Mammary epithelial cell (primary cell): ENCODE measurements around the gene CHL1.

ENCODE experiments used
- CTCF ChIP-seq, 2 donors: IDR thresholded peaks in 1 of 2; conservative IDR thresholded peaks in 1 of 2; 2 replicates each; pipeline ENCODE4 v1.5.1; 2011 to 2012; ENCODE audit warnings: inconsistent platforms in 2 of 2, low read length in 2 of 2, mild to moderate bottlenecking in 2 of 2, control low read depth in 1 of 2, low read depth in 1 of 2; ENCODE audit not compliant: insufficient read depth in 1 of 2; ENCODE audit errors: extremely low read depth in 1 of 2
- EZH2 ChIP-seq: IDR thresholded peaks from 2 replicates; pipeline ENCODE4 v1.6.1; 2012; ENCODE audit warnings: low read length, inconsistent platforms, borderline replicate concordance

- TF ChIP-seq CTCF (conservative IDR thresholded peaks at IDR 0.05 in 1 of 2, IDR thresholded peaks at IDR 0.05 in 1 of 2; ENCODE audit: extremely low read depth in 1 of 2, insufficient read depth in 1 of 2, low read depth in 1 of 2, low read length in 2 of 2) (no peak), EZH2 (no peak)
Measured at GRCh38 chr3:236881-237280, 40.3 kb downstream of the CHL1 start.
